ENCODE measurements around the gene APOBEC3H. TPM values are rescaled to one million over a fixed set of nuclear protein-coding genes. Genes with fewer than 3 reads are reported as not detected.

Gene APOBEC3H
- total and polyA plus RNA-seq, 2 donors, result 1.6 to 5.4 TPM

DNA sequence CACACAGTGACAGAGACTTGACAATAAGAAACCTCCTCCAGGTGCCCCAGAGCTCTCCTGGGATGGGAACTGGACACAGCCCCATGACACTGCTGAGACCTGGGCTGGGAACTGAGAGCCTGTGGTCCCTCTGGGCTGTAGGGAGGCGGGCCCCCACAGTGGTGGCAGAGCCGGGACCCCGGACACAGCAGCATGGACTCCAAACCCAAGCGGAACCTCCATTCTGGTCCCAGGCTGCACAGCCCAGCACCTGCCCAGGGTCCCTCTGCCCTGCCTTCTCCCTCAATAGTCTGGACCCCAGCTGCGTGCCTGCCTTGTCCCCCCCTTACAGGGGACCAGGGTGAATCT lies 8.4 kb upstream of the APOBEC3H start:
- Histone ChIP-seq H3K27me3 (ENCODE audit: control insufficient read depth in 2 of 2, insufficient read depth in 1 of 2, low read length in 1 of 2) (no peaks in the 10 kb centered on the region), H3K4me1 (ENCODE audit: control insufficient read depth in 2 of 2, insufficient read depth in 2 of 2, low read length in 2 of 2) (peaks cover 6 to 28% of the 10 kb centered on the region in 2 donors), H3K9me3 (ENCODE audit: control insufficient read depth in 2 of 2, insufficient read depth in 1 of 2, low read length in 1 of 2) (no peaks in the 10 kb centered on the region), H3K4me3 (ENCODE audit: low read length in 2 of 2) (no peak overlapping the region), H3K36me3 (ENCODE audit: control insufficient read depth in 2 of 2, insufficient read depth in 2 of 2, low read length in 1 of 2) (peaks cover 0 to 3% of the 10 kb centered on the region in 2 donors), H3K27ac (ENCODE audit: low read depth in 1 of 2, low read length in 1 of 2) (no peak overlapping the region)
- DNase-seq (ENCODE audit: low read depth in 6 of 9, low spot score in 9 of 9), result no peak
- WGBS, result 97% methylated on average over 5 of the region's 5 CpGs

DNA sequence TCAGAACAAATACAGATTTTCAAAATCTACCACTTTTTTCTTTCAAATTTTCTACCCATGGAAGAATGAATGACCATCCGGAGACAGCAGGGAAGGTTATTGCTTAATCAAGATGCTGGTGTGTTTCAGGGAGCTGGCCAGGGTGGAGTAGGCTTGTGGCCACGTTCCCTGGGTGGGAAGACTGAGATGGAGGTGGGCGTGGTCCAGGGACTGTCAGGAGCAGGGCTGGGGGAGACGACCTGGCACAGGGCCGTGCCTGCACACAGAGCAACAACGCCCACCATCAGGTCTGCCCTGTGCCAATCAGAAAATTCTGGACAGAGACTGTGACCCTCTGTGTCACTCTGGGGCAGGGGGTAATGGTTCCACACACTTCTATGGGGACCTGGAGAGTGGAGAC lies 7.1 kb upstream of the APOBEC3H start:
- no peak overlapping the region for H3K4me3 ChIP-seq (ENCODE audit: low read length in 2 of 2)
- H3K27ac ChIP-seq (ENCODE audit: low read depth in 1 of 2, low read length in 1 of 2), result no peak overlapping the region
- no peak for DNase-seq (ENCODE audit: low read depth in 6 of 9, low spot score in 9 of 9)
- peaks cover 6 to 29% of the 10 kb centered on the region in 2 donors for H3K4me1 ChIP-seq (ENCODE audit: control insufficient read depth in 2 of 2, insufficient read depth in 2 of 2, low read length in 2 of 2)
- 92% methylated on average over 6 of the region's 6 CpGs for WGBS
- no peaks in the 10 kb centered on the region for H3K36me3 ChIP-seq (ENCODE audit: control insufficient read depth in 2 of 2, insufficient read depth in 2 of 2, low read length in 1 of 2)
- no peaks in the 10 kb centered on the region for H3K9me3 ChIP-seq (ENCODE audit: control insufficient read depth in 2 of 2, insufficient read depth in 1 of 2, low read length in 1 of 2)
- no peaks in the 10 kb centered on the region for H3K27me3 ChIP-seq (ENCODE audit: control insufficient read depth in 2 of 2, insufficient read depth in 1 of 2, low read length in 1 of 2)

DNA sequence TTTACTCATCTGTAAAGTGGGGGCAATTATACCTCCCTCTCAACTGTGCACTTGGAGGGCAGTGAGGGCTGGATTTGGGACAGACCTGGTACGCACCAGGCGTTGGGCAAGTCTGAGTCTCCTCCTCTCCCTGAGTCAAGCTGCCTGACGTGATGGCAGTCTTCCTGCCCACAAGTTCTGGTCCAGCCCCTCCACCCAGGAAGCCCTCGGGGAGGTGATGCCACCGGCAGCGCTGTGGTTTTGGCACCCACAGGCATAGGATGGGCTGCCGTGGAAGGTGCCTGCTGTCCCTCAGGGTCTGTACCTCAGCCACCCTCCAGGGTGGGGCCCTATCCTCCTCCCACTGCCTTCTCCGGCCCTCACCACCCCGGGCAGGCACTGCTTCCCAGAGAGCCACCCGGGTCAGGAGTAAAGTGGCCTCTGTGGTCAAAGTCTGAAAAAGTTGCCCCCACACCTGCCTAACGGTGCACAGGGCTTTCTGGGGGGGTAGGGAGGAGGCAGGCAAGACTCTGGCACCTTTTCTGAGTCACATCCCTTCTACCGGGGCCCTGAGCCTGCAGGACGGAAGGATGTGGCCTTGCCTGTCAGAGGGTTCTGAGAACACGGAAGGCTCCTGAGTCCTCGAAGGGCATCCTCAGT lies 6.5 kb upstream of the APOBEC3H start:
- peak overlapping the region; percentile 18 to 36 for H3K27ac ChIP-seq (ENCODE audit: low read depth in 1 of 2, low read length in 1 of 2)
- H3K27me3 ChIP-seq (ENCODE audit: control insufficient read depth in 2 of 2, insufficient read depth in 1 of 2, low read length in 1 of 2), result no peaks in the 10 kb centered on the region
- DNase-seq (ENCODE audit: low read depth in 6 of 9, low spot score in 9 of 9), result peak in 2 of 9 donors; percentile 24 to 39
- peaks cover 6 to 31% of the 10 kb centered on the region in 2 donors for H3K4me1 ChIP-seq (ENCODE audit: control insufficient read depth in 2 of 2, insufficient read depth in 2 of 2, low read length in 2 of 2)
- H3K9me3 ChIP-seq (ENCODE audit: control insufficient read depth in 2 of 2, insufficient read depth in 1 of 2, low read length in 1 of 2), result no peaks in the 10 kb centered on the region
- 11% methylated on average over 15 of the region's 15 CpGs for WGBS
- no peak overlapping the region for H3K4me3 ChIP-seq (ENCODE audit: low read length in 2 of 2)
- H3K36me3 ChIP-seq (ENCODE audit: control insufficient read depth in 2 of 2, insufficient read depth in 2 of 2, low read length in 1 of 2), result no peaks in the 10 kb centered on the region

DNA sequence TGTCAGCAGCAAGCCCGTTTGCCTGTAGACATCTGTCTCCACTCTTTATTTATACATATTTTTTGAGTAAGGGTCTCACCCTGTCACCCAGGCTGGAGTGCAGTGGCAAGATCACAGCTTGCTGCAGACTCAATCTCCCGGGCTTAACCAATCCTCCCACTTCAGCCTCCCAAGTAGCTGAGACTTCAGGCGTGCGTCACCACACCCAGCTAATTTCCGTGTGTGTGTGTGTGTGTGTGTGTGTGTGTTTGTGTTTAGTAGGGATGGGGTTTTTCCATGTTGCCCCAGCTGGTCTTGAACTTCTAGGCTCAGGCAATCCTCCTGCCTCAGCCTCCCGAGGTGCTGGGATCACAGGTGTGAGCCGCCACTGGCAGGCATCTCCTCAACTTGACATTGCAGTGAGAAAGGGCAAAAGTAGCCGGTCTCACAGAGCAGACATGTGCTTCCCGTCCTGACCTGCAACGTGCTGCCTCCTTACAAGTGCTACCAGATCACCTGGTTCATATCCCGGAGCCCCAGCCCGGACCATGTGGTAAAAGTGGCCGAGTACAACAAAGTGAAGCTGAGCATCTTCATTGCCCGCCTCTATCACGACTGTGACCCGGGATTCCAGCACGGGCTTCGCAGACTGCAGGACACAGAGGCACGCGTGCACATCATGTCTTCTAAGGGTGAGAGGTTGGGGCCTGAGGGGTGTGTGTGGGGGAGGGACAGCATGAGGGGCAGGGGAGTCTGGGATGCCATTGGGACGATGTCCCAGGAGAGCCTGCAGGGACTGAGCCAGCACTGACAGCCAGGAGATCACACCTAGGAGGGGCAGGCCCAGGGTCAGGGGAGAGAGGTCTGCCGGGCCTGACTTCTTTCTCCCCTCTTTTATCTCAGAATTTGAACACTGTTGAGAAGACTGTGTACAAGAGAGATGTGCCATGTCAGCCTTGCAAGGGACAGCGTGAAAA lies 5.6 kb upstream of the APOBEC3H start:
- WGBS, result 88% methylated on average over 23 of the region's 23 CpGs
- Histone ChIP-seq H3K27me3 (ENCODE audit: control insufficient read depth in 2 of 2, insufficient read depth in 1 of 2, low read length in 1 of 2) (no peaks in the 10 kb centered on the region), H3K27ac (ENCODE audit: low read depth in 1 of 2, low read length in 1 of 2) (no peak overlapping the region)

DNA sequence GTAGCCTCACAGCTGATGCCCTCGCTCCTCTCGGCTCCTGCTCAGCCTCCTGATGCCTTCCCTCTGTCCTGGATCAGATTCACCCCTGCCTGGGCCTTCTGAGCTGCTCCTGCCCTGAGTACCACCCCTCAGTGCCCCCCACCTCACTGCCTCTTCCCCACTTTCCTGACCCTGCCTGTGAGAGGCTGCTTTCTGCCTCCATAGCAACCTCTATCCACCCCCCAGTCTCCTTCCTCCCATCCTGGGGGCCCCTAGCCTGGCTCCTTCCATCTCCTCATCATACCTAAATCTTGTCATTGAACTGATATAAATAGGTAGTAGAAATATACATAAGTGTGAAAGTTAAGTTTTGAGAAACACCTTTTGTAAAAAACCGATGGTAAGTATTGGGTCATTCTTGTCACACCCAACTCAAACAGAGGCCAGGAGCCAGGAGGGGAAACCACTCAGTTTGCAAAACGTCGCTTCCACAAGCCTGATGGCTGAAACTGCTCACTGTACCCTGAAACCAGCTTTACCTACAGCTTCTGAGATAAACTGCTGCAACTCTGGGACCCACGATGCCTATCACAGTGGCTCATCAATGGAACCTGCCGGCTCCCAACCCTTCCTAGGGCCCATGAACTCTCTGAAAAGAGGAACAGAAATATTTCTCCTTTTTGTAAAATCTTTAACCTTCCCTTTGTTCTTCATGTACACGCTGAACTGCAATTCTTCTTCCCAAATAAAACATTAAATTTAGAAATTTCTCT lies 4.8 kb upstream of the APOBEC3H start:
- Histone ChIP-seq H3K4me1 (ENCODE audit: control insufficient read depth in 2 of 2, insufficient read depth in 2 of 2, low read length in 2 of 2) (peaks cover 9 to 42% of the 10 kb centered on the region in 2 donors), H3K27me3 (ENCODE audit: control insufficient read depth in 2 of 2, insufficient read depth in 1 of 2, low read length in 1 of 2) (no peaks in the 10 kb centered on the region), H3K4me3 (ENCODE audit: low read length in 2 of 2) (no peak overlapping the region), H3K36me3 (ENCODE audit: control insufficient read depth in 2 of 2, insufficient read depth in 2 of 2, low read length in 1 of 2) (no peaks in the 10 kb centered on the region), H3K9me3 (ENCODE audit: control insufficient read depth in 2 of 2, insufficient read depth in 1 of 2, low read length in 1 of 2) (no peaks in the 10 kb centered on the region), H3K27ac (ENCODE audit: low read depth in 1 of 2, low read length in 1 of 2) (peak overlapping the region in 1 of 2 donors; percentile 31)
- no peak for DNase-seq (ENCODE audit: low read depth in 6 of 9, low spot score in 9 of 9)
- 68% methylated on average over 8 of the region's 8 CpGs for WGBS

More for the DNA sequence above, 5.6 kb upstream of the APOBEC3H start:
- no peak for DNase-seq (ENCODE audit: low read depth in 6 of 9, low spot score in 9 of 9)
- Histone ChIP-seq H3K36me3 (ENCODE audit: control insufficient read depth in 2 of 2, insufficient read depth in 2 of 2, low read length in 1 of 2) (no peaks in the 10 kb centered on the region), H3K9me3 (ENCODE audit: control insufficient read depth in 2 of 2, insufficient read depth in 1 of 2, low read length in 1 of 2) (no peaks in the 10 kb centered on the region), H3K4me1 (ENCODE audit: control insufficient read depth in 2 of 2, insufficient read depth in 2 of 2, low read length in 2 of 2) (peaks cover 6 to 35% of the 10 kb centered on the region in 2 donors), H3K4me3 (ENCODE audit: low read length in 2 of 2) (no peak overlapping the region)

DNA sequence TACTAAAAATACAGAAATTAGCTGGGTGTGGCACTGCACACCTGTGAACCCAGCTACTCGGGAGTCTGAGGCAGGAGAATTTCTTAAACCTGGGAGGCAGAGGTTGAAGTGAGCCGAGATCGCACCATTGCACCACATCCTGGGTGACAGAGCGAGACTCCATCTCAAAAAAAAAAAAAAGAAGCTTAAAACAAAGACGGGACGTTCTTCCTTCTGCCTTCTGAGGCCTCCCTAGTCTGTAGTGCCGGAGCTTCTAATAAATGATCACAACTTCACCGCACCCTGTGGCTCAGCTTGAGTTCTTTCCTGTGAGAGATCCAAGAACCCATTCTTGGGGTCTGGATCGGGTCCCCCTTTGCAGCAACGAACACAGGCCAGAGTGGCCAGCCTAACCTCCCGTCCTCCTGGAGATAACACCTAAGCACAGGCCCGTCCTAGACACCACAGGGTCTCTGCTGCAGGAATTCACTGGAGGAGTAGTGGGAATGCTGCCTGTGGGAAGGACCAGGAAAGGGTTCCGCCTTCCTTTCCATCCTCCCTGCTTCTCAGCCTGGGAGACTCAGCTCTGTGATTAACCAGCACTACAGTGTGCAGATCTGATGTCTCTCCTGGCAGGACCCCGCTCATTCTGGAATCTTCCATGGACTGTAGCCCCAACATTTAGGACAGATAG lies 2.2 kb upstream of the APOBEC3H start:
- Histone ChIP-seq H3K36me3 (ENCODE audit: control insufficient read depth in 2 of 2, insufficient read depth in 2 of 2, low read length in 1 of 2) (no peaks in the 10 kb centered on the region), H3K4me3 (ENCODE audit: low read length in 2 of 2) (no peak overlapping the region), H3K27me3 (ENCODE audit: control insufficient read depth in 2 of 2, insufficient read depth in 1 of 2, low read length in 1 of 2) (no peaks in the 10 kb centered on the region), H3K4me1 (ENCODE audit: control insufficient read depth in 2 of 2, insufficient read depth in 2 of 2, low read length in 2 of 2) (peaks cover 11 to 48% of the 10 kb centered on the region in 2 donors), H3K27ac (ENCODE audit: low read depth in 1 of 2, low read length in 1 of 2) (no peak overlapping the region), H3K9me3 (ENCODE audit: control insufficient read depth in 2 of 2, insufficient read depth in 1 of 2, low read length in 1 of 2) (no peaks in the 10 kb centered on the region)
- DNase-seq (ENCODE audit: low read depth in 6 of 9, low spot score in 9 of 9), result no peak
- 91% methylated on average over 14 of the region's 14 CpGs for WGBS

DNA sequence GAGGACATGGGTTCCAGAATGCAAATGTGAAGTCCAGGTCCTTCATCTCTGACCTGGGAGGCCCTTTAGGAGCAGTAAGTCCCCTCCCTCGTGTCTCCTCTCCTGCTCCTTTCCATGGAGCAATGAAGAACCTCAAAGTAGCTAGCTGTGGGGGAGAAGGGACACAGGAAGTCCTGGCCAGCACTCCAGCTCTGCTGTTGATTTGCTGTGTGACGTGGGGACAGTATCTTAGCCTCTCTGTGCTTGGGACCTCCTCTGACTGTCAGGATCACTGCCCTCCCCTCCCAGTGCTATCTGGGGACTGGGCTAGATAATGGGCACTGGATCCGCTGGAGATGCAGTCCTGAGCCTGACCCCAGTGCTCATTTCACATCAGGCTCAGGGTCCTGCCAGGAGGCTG lies 1.1 kb upstream of the APOBEC3H start:
- Histone ChIP-seq H3K9me3 (ENCODE audit: control insufficient read depth in 2 of 2, insufficient read depth in 1 of 2, low read length in 1 of 2) (no peaks in the 10 kb centered on the region), H3K36me3 (ENCODE audit: control insufficient read depth in 2 of 2, insufficient read depth in 2 of 2, low read length in 1 of 2) (no peaks in the 10 kb centered on the region), H3K4me1 (ENCODE audit: control insufficient read depth in 2 of 2, insufficient read depth in 2 of 2, low read length in 2 of 2) (peaks cover 4 to 42% of the 10 kb centered on the region in 2 donors), H3K27me3 (ENCODE audit: control insufficient read depth in 2 of 2, insufficient read depth in 1 of 2, low read length in 1 of 2) (no peaks in the 10 kb centered on the region), H3K4me3 (ENCODE audit: low read length in 2 of 2) (no peak overlapping the region), H3K27ac (ENCODE audit: low read depth in 1 of 2, low read length in 1 of 2) (no peak overlapping the region)
- no peak for DNase-seq (ENCODE audit: low read depth in 6 of 9, low spot score in 9 of 9)
- over 99% methylated on average over 3 of the region's 3 CpGs for WGBS

DNA sequence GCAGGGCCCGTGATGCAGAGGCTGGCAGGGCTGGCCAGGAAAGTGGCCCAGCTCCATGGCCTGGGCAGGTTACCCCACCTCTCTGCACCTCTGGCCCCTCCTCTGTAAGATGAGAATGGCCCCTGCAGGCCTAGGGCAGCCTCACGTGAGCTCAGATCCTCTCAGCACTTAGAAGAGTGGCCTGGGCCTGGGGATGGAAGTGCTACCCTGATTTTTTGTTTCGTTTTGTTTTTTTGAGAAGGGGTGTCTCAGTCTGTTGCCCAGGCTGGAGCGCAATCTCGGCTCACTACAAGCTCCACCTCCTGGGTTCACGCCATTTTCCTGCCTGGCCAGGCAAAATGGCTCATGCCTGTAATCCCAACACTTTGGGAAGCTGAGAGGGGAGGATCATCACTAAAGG lies 982 bp downstream of the APOBEC3H start:
- H3K27ac ChIP-seq (ENCODE audit: low read depth in 1 of 2, low read length in 1 of 2), result peak overlapping the region; percentile 36
- 76% methylated on average over 6 of the region's 6 CpGs for WGBS
- no peaks in the 10 kb centered on the region for H3K9me3 ChIP-seq (ENCODE audit: control insufficient read depth in 2 of 2, insufficient read depth in 1 of 2, low read length in 1 of 2)
- no peak for DNase-seq (ENCODE audit: low read depth in 6 of 9, low spot score in 9 of 9)
- no peaks in the 10 kb centered on the region for H3K36me3 ChIP-seq (ENCODE audit: control insufficient read depth in 2 of 2, insufficient read depth in 2 of 2, low read length in 1 of 2)
- no peaks in the 10 kb centered on the region for H3K27me3 ChIP-seq (ENCODE audit: control insufficient read depth in 2 of 2, insufficient read depth in 1 of 2, low read length in 1 of 2)
- H3K4me3 ChIP-seq (ENCODE audit: low read length in 2 of 2), result no peak overlapping the region
- peaks cover 4 to 36% of the 10 kb centered on the region in 2 donors for H3K4me1 ChIP-seq (ENCODE audit: control insufficient read depth in 2 of 2, insufficient read depth in 2 of 2, low read length in 2 of 2)
